ENCODE results near the gene MICAL3. TPM values are rescaled to one million over a fixed set of nuclear protein-coding genes. Genes with fewer than 3 reads are reported as not detected.
A peak's percentile ranks its signal among the peaks of the same experiment; 100 is the strongest.

Gene MICAL3
- total RNA-seq, 4 donors from 2014 or later: 30.4 to 57.1 (median 37.7) TPM

- Histone ChIP-seq H3K27ac (no peak overlapping the region), H3K4me3 (no peak overlapping the region), H3K36me3 (peaks cover 68% of the 10 kb centered on the region), H3K27me3 (no peaks in the 10 kb centered on the region), H3K4me1 (peaks cover 18% of the 10 kb centered on the region), H3K9me3 (no peaks in the 10 kb centered on the region)
- no peak for TF ChIP-seq POLR2A (IDR thresholded peaks at IDR 0.05)
- TF ChIP-seq EP300 (IDR thresholded peaks at IDR 0.05): no peak
- no peak for TF ChIP-seq CTCF (IDR thresholded peaks at IDR 0.05)
- no peak for TF ChIP-seq POLR2AphosphoS5 (IDR thresholded peaks at IDR 0.05)
- 92% methylated on average over 9 of the region's 10 CpGs for WGBS
- DNase-seq (ENCODE audit: low spot score in 2 of 2): no peak
Measured at GRCh38 chr22:17868771-17869170, 155.6 kb downstream of the MICAL3 start.

- DNase-seq (ENCODE audit: low spot score in 2 of 2): no peak
- H3K27ac ChIP-seq: no peak overlapping the region
Measured at GRCh38 chr22:17867160-17867785, 157.1 kb downstream of the MICAL3 start.

GRCh38 chr22:17866621-17867020 is 157.7 kb downstream of the MICAL3 start:
- Histone ChIP-seq H3K4me3 (no peak overlapping the region), H3K27me3 (no peaks in the 10 kb centered on the region), H3K36me3 (peaks cover 66% of the 10 kb centered on the region), H3K9me3 (no peaks in the 10 kb centered on the region), H3K4me1 (peaks cover 11% of the 10 kb centered on the region), H3K27ac (peak overlapping the region; percentile 29)
- no peak for TF ChIP-seq CTCF (IDR thresholded peaks at IDR 0.05)
- no peak for TF ChIP-seq POLR2AphosphoS5 (IDR thresholded peaks at IDR 0.05)
- TF ChIP-seq EP300 (IDR thresholded peaks at IDR 0.05): no peak
- no peak for TF ChIP-seq POLR2A (IDR thresholded peaks at IDR 0.05)
- 84% methylated on average over 7 of the region's 7 CpGs for WGBS
- DNase-seq (ENCODE audit: low spot score in 2 of 2): no peak

More at GRCh38 chr22:17867160-17867785, 157.1 kb downstream of the MICAL3 start:
- Histone ChIP-seq H3K27me3 (no peaks in the 10 kb centered on the region), H3K9me3 (no peaks in the 10 kb centered on the region), H3K4me3 (no peak overlapping the region), H3K36me3 (peaks cover 71% of the 10 kb centered on the region), H3K4me1 (peaks cover 17% of the 10 kb centered on the region)
- WGBS: 53% methylated on average over 9 of the region's 9 CpGs
- TF ChIP-seq POLR2AphosphoS5 (IDR thresholded peaks at IDR 0.05) (no peak), CTCF (IDR thresholded peaks at IDR 0.05) (no peak), POLR2A (IDR thresholded peaks at IDR 0.05) (no peak), EP300 (IDR thresholded peaks at IDR 0.05) (no peak)

- TF ChIP-seq POLR2A (IDR thresholded peaks at IDR 0.05): no peak
- TF ChIP-seq EP300 (IDR thresholded peaks at IDR 0.05): no peak
- TF ChIP-seq POLR2AphosphoS5 (IDR thresholded peaks at IDR 0.05): no peak
- TF ChIP-seq CTCF (IDR thresholded peaks at IDR 0.05): no peak
- no peaks in the 10 kb centered on the region for H3K9me3 ChIP-seq
- no peaks in the 10 kb centered on the region for H3K27me3 ChIP-seq
- WGBS: 78% methylated on average over 5 of the region's 5 CpGs
- H3K4me1 ChIP-seq: peaks cover 9% of the 10 kb centered on the region
- peaks cover 61% of the 10 kb centered on the region for H3K36me3 ChIP-seq
- no peak overlapping the region for H3K4me3 ChIP-seq
- no peak for DNase-seq (ENCODE audit: low spot score in 2 of 2)
- peak overlapping the region; percentile 1 for H3K27ac ChIP-seq
Measured at GRCh38 chr22:17866127-17866526, 158.2 kb downstream of the MICAL3 start.

GRCh38 chr22:17865183-17866055 is 158.9 kb downstream of the MICAL3 start:
- no peak for TF ChIP-seq POLR2AphosphoS5 (IDR thresholded peaks at IDR 0.05)
- no peak for TF ChIP-seq CTCF (IDR thresholded peaks at IDR 0.05)
- no peak for TF ChIP-seq POLR2A (IDR thresholded peaks at IDR 0.05)
- no peak for DNase-seq (ENCODE audit: low spot score in 2 of 2)
- Histone ChIP-seq H3K27ac (peak overlapping the region; percentile 1), H3K4me3 (no peak overlapping the region), H3K27me3 (no peaks in the 10 kb centered on the region), H3K9me3 (no peaks in the 10 kb centered on the region), H3K4me1 (peaks cover 9% of the 10 kb centered on the region), H3K36me3 (peaks cover 55% of the 10 kb centered on the region)
- WGBS: 84% methylated on average over 23 of the region's 23 CpGs

Data from suprapubic skin (tissue), 4 donors.